Measurements from ENCODE around the gene CPT1A.

CPT1A gene

GRCh38 chr11:68803766-68804165 lies 38.0 kb downstream of the CPT1A start:
- no peak for DNase-seq (ENCODE audit: low read depth in 1 of 2, low spot score in 1 of 2)

- DNase-seq (ENCODE audit: low read depth in 1 of 2, low spot score in 1 of 2): peak; percentile 12
Observed at GRCh38 chr11:68798221-68798813, 43.4 kb downstream of the CPT1A start.

- no peak for DNase-seq (ENCODE audit: low read depth in 1 of 2, low spot score in 1 of 2)
Observed at GRCh38 chr11:68796801-68797200, 44.9 kb downstream of the CPT1A start.

- DNase-seq (ENCODE audit: low read depth in 1 of 2, low spot score in 1 of 2): no peak
Observed at GRCh38 chr11:68792400-68792966, 49.2 kb downstream of the CPT1A start.

GRCh38 chr11:68784653-68785052 lies 57.1 kb downstream of the CPT1A start:
- no peak for DNase-seq (ENCODE audit: low read depth in 1 of 2, low spot score in 1 of 2)

GRCh38 chr11:68783216-68783821 lies 58.4 kb downstream of the CPT1A start:
- DNase-seq (ENCODE audit: low read depth in 1 of 2, low spot score in 1 of 2): no peak

- DNase-seq (ENCODE audit: low read depth in 1 of 2, low spot score in 1 of 2): no peak
Observed at GRCh38 chr11:68782711-68783110, 59.0 kb downstream of the CPT1A start.

GRCh38 chr11:68780829-68781228 lies 60.9 kb downstream of the CPT1A start:
- no peak for DNase-seq (ENCODE audit: low read depth in 1 of 2, low spot score in 1 of 2)

GRCh38 chr11:68778205-68778604 lies 63.5 kb downstream of the CPT1A start:
- no peak for DNase-seq (ENCODE audit: low read depth in 1 of 2, low spot score in 1 of 2)

GRCh38 chr11:68776442-68777235 lies 65.1 kb downstream of the CPT1A start:
- no peak for DNase-seq (ENCODE audit: low read depth in 1 of 2, low spot score in 1 of 2)

- no peak for DNase-seq (ENCODE audit: low read depth in 1 of 2, low spot score in 1 of 2)
Observed at GRCh38 chr11:68775951-68776388, 65.7 kb downstream of the CPT1A start.

GRCh38 chr11:68774194-68774585 lies 67.5 kb downstream of the CPT1A start:
- no peak for DNase-seq (ENCODE audit: low read depth in 1 of 2, low spot score in 1 of 2)

- no peak for DNase-seq (ENCODE audit: low read depth in 1 of 2, low spot score in 1 of 2)
Observed at GRCh38 chr11:68773521-68774193, 68.1 kb downstream of the CPT1A start.

- DNase-seq (ENCODE audit: low read depth in 1 of 2, low spot score in 1 of 2): no peak
Observed at GRCh38 chr11:68772936-68773335, 68.8 kb downstream of the CPT1A start.

GRCh38 chr11:68770781-68771180 lies 70.9 kb downstream of the CPT1A start:
- no peak for DNase-seq (ENCODE audit: low read depth in 1 of 2, low spot score in 1 of 2)

- DNase-seq (ENCODE audit: low read depth in 1 of 2, low spot score in 1 of 2): no peak
Observed at GRCh38 chr11:68767672-68768071, 74.0 kb downstream of the CPT1A start.

GRCh38 chr11:68766786-68767185 lies 74.9 kb downstream of the CPT1A start:
- DNase-seq (ENCODE audit: low read depth in 1 of 2, low spot score in 1 of 2): no peak

- DNase-seq (ENCODE audit: low read depth in 1 of 2, low spot score in 1 of 2): no peak
Observed at GRCh38 chr11:68764746-68765145, 77.0 kb downstream of the CPT1A start.

- DNase-seq (ENCODE audit: low read depth in 1 of 2, low spot score in 1 of 2): no peak
Observed at GRCh38 chr11:68763926-68764657, 77.6 kb downstream of the CPT1A start.

- DNase-seq (ENCODE audit: low read depth in 1 of 2, low spot score in 1 of 2): no peak
Observed at GRCh38 chr11:68763181-68763721, 78.5 kb downstream of the CPT1A start.

Measured in activated T-helper 1 cell treated with anti-CD3 and anti-CD28 coated beads, Interleukin-2, amount 50 U/mL, for 16 hours (primary cell).